CD8-positive, alpha-beta memory T cell (primary cell): Measurements from ENCODE around the gene TENM4. TPM values are rescaled to one million over a fixed set of nuclear protein-coding genes. Genes with fewer than 3 reads are reported as not detected.

Experiments used
- CTCF ChIA-PET: fragments of 350-600 bp; sonication (Branson Sonifier 250); formaldehyde crosslinking; loops from one replicate; lab custom pipeline; 2021; ENCODE audit warnings: antibody characterized with exemption; lab: Charles Lee
- POLR2A ChIA-PET: fragments of 350-600 bp; sonication (Branson Sonifier 250); formaldehyde crosslinking; loops from one replicate; lab custom pipeline; 2021; ENCODE audit warnings: antibody characterized with exemption; lab: Charles Lee
- DNase-seq, 5 donors: peaks; one replicate each; pipeline versions ENCODE4 v3.0.0 to v3.0.0-alpha.2; 2020 to 2022; ENCODE audit warnings: mixed read lengths in 1 of 5
- H3K27ac ChIP-seq: one replicate; pipeline ENCODE4 v1.7.0; 2013; ENCODE audit warnings: low read depth, mild to moderate bottlenecking, low read length, moderate library complexity
- H3K27me3 ChIP-seq: 2 replicates; pipeline ENCODE4 v1.7.0; 2013; ENCODE audit warnings: low read length, mild to moderate bottlenecking; ENCODE audit not compliant: insufficient read depth, poor library complexity, severe bottlenecking
- H3K36me3 ChIP-seq: 2 replicates; pipeline ENCODE4 v1.7.0; 2013; ENCODE audit warnings: mild to moderate bottlenecking, low read length, moderate library complexity; ENCODE audit not compliant: insufficient read depth
- H3K4me1 ChIP-seq: 2 replicates; pipeline ENCODE4 v1.7.0; 2013; ENCODE audit warnings: mild to moderate bottlenecking, low read length, moderate library complexity; ENCODE audit not compliant: insufficient read depth
- H3K4me3 ChIP-seq: 2 replicates; pipeline ENCODE4 v1.7.0; 2013; ENCODE audit warnings: mild to moderate bottlenecking, low read length
- H3K9me3 ChIP-seq: 2 replicates; pipeline ENCODE4 v1.7.0; 2013; ENCODE audit warnings: mild to moderate bottlenecking, low read length
- H3K27ac Mint-ChIP-seq, 8 donors: one replicate each; pipeline ENCODE4 v1.8.0; 2020 to 2021; ENCODE audit warnings: mixed read lengths in 8 of 8, mild to moderate bottlenecking in 6 of 8, inconsistent platforms in 3 of 8, moderate library complexity in 3 of 8
- H3K27me3 Mint-ChIP-seq, 2 donors: one replicate each; pipeline ENCODE4 v1.8.0; 2020 to 2021; ENCODE audit warnings: mixed read lengths in 2 of 2, mild to moderate bottlenecking in 1 of 2, moderate library complexity in 1 of 2
- H3K36me3 Mint-ChIP-seq, 3 donors: one replicate each; pipeline ENCODE4 v1.8.0; 2020 to 2021; ENCODE audit warnings: mixed read lengths in 3 of 3, inconsistent platforms in 1 of 3, mild to moderate bottlenecking in 1 of 3
- H3K4me1 Mint-ChIP-seq, 3 donors: one replicate each; pipeline ENCODE4 v1.8.0; 2020 to 2021; ENCODE audit warnings: mixed read lengths in 3 of 3, inconsistent platforms in 1 of 3, mild to moderate bottlenecking in 1 of 3
- H3K4me3 Mint-ChIP-seq, 7 donors: one replicate each; pipeline ENCODE4 v1.8.0; 2020 to 2021; ENCODE audit warnings: mixed read lengths in 7 of 7, mild to moderate bottlenecking in 6 of 7, moderate library complexity in 4 of 7, inconsistent platforms in 2 of 7
- H3K9me3 Mint-ChIP-seq, 5 donors: one replicate each; pipeline ENCODE4 v1.8.0; 2020 to 2022; ENCODE audit warnings: mixed read lengths in 5 of 5, mild to moderate bottlenecking in 3 of 5, moderate library complexity in 2 of 5, inconsistent platforms in 1 of 5
- polyA plus RNA-seq: library from polyadenylated mRNA; unstranded; fragments of 300-500 nt; fragmentation: Illumina TruSeq; gene quantifications from one replicate; pipeline ENCODE4 v1.2.3, GENCODE V29; 2021
- total RNA-seq, 2 experiments: library from RNA; stranded (reverse); gene quantifications; one replicate each; pipeline ENCODE4 v1.2.3, GENCODE V29; 2021

Gene TENM4
- total and polyA plus RNA-seq, 3 experiments from 2014 or later: not detected

DNA sequence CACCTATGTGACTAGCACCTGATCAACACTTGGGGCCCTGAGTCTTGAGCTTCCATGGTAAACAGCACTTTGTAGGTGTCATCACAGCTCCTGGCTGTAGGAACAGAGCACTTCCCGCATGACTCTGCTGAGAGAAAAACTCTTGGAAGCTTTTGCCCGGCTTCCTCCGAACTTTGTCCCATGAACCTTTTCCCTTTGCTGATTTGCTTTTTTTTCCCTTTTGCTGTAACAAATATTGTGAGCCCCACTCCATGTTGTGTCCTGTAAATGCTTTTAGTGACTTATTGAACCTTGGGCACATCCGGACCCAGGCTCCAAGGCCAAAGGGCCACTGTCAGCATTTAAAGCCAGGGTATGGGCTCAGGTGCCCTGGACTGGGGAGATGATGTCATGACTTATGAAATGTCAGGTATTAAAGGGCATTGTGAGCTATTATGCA lies 391.1 kb downstream of the TENM4 start:
- Mint-ChIP-seq H3K4me1 (no peaks in the 10 kb centered on the region), H3K27ac (no peak overlapping the region), H3K4me3 (no peak overlapping the region), H3K27me3 (peaks cover 6 to 7% of the 10 kb centered on the region in 2 donors), H3K36me3 (no peaks in the 10 kb centered on the region), H3K9me3 (peaks cover 0 to 2% (median 0%) of the 10 kb centered on the region in 5 donors)
- ChIA-PET POLR2A (no interaction called here), CTCF (no interaction called here)
- no peak for DNase-seq
- no peak overlapping the region for H3K4me3 ChIP-seq
- H3K36me3 ChIP-seq: no peaks in the 10 kb centered on the region
- no peaks in the 10 kb centered on the region for H3K4me1 ChIP-seq
- no peaks in the 10 kb centered on the region for H3K9me3 ChIP-seq
- no peak overlapping the region for H3K27ac ChIP-seq
- no peaks in the 10 kb centered on the region for H3K27me3 ChIP-seq

DNA sequence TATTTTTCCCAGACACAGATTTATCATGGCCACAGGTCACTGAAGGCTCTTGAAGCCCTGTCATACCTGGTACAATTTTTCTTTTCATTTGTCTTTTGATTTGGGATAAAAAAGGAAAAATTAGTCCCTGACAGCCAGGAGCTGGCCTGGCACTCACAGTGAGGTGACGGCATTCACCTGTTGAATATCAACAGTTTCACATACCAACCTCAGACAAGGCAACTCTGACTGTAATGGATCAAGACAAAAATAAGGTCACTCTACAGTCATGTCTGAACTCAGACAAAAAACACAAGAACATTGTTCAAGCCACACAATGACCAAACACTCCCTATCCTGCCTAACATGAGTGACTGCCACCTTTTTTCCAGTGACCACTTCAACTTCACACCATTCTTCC lies 392.9 kb downstream of the TENM4 start:
- Mint-ChIP-seq H3K4me1 (no peaks in the 10 kb centered on the region), H3K27me3 (peaks cover 6 to 7% of the 10 kb centered on the region in 2 donors), H3K36me3 (no peaks in the 10 kb centered on the region), H3K4me3 (no peak overlapping the region), H3K9me3 (peaks cover 0 to 2% (median 0%) of the 10 kb centered on the region in 5 donors), H3K27ac (no peak overlapping the region)
- CTCF ChIA-PET: no interaction called here
- no peak for DNase-seq
- POLR2A ChIA-PET: no interaction called here
- Histone ChIP-seq H3K27me3 (no peaks in the 10 kb centered on the region), H3K27ac (no peak overlapping the region), H3K9me3 (no peaks in the 10 kb centered on the region), H3K4me3 (no peak overlapping the region), H3K36me3 (no peaks in the 10 kb centered on the region), H3K4me1 (no peaks in the 10 kb centered on the region)

DNA sequence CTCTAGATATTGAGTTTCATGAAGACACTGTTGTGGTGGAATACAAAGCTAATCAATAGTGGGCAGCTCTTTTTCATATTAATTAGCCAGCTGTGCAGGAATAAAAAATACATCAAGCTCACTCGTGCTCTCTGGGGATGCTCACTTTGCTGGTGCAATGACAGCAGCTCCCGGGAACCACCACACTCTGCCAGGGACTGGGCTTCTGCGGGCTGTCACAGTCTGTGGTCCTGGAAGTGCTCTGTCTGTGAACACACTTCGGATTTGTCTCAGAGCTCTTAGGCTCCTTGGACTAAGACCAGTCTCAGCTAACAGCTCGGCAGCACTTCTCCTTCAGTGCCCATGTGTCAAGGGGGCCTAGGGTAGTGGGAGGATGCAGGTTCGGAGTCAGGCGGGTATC lies 393.5 kb downstream of the TENM4 start:
- no peaks in the 10 kb centered on the region for H3K9me3 ChIP-seq
- DNase-seq: no peak
- H3K36me3 ChIP-seq: no peaks in the 10 kb centered on the region
- H3K27ac ChIP-seq: no peak overlapping the region
- Mint-ChIP-seq H3K27me3 (peaks cover 6 to 7% of the 10 kb centered on the region in 2 donors), H3K4me3 (no peak overlapping the region), H3K36me3 (no peaks in the 10 kb centered on the region), H3K9me3 (peaks cover 0 to 7% (median 0%) of the 10 kb centered on the region in 5 donors), H3K4me1 (no peaks in the 10 kb centered on the region), H3K27ac (no peak overlapping the region)
- POLR2A ChIA-PET: no interaction called here
- CTCF ChIA-PET: no interaction called here
- no peak overlapping the region for H3K4me3 ChIP-seq
- no peaks in the 10 kb centered on the region for H3K27me3 ChIP-seq
- no peaks in the 10 kb centered on the region for H3K4me1 ChIP-seq

DNA sequence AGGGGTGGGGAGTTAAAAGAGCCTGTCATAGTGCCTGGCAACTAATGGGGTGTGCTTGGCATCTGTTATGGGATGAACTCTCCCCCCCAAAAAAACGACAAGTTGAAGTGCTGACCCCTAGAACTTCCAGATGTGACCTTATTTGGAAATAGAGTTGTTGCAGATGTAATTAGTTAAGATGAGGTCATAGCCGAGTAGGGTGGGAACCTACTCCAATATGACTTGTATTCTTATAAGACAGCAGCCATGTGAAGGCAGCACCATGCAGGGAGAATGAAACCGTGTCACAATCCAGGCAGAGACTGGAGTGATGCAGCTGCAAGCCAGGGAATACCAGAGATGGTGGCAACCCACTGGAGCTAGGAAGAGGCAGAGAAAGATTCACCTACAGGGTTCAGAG lies 394.5 kb downstream of the TENM4 start:
- DNase-seq: no peak
- peaks cover 0 to 7% (median 0%) of the 10 kb centered on the region in 5 donors for H3K9me3 Mint-ChIP-seq
- H3K36me3 ChIP-seq: no peaks in the 10 kb centered on the region
- H3K36me3 Mint-ChIP-seq: no peaks in the 10 kb centered on the region
- H3K4me1 ChIP-seq: no peaks in the 10 kb centered on the region
- no peak overlapping the region for H3K4me3 Mint-ChIP-seq
- no peak overlapping the region for H3K27ac Mint-ChIP-seq
- CTCF ChIA-PET: no interaction called here
- no peaks in the 10 kb centered on the region for H3K27me3 ChIP-seq
- POLR2A ChIA-PET: no interaction called here
- H3K4me1 Mint-ChIP-seq: no peaks in the 10 kb centered on the region
- peaks cover 6 to 7% of the 10 kb centered on the region in 2 donors for H3K27me3 Mint-ChIP-seq
- no peaks in the 10 kb centered on the region for H3K9me3 ChIP-seq
- H3K27ac ChIP-seq: no peak overlapping the region
- no peak overlapping the region for H3K4me3 ChIP-seq

DNA sequence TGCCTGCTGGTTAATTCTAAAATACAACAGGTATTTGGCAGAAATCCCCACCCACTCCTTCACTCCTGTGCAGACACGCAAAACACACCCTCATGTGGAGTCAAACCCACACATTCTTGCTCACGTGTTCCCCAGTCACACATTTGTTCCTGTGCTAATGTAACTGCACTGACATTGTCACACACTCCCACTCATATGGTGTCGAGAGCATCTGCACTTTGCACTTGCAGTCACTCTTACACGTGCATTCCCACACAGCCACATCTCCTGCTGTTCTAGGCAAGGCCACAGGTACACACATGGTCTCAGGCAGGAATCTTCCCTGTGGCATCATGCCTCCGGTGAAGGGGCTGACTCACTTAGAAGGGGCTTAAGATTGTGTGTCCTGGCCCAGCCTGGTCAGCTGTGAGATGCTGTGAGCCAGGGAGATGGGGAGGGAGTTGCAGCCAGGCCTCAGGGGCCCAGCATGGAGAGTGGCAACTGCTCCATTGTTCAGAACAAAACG lies 395.0 kb downstream of the TENM4 start:
- Mint-ChIP-seq H3K9me3 (peaks cover 0 to 7% (median 0%) of the 10 kb centered on the region in 5 donors), H3K4me3 (no peak overlapping the region), H3K27me3 (peaks cover 6 to 7% of the 10 kb centered on the region in 2 donors), H3K27ac (no peak overlapping the region), H3K4me1 (no peaks in the 10 kb centered on the region), H3K36me3 (no peaks in the 10 kb centered on the region)
- CTCF ChIA-PET: no interaction called here
- no peak overlapping the region for H3K27ac ChIP-seq
- no peak overlapping the region for H3K4me3 ChIP-seq
- H3K9me3 ChIP-seq: no peaks in the 10 kb centered on the region
- POLR2A ChIA-PET: no interaction called here
- H3K27me3 ChIP-seq: no peaks in the 10 kb centered on the region
- H3K4me1 ChIP-seq: no peaks in the 10 kb centered on the region
- no peak for DNase-seq
- H3K36me3 ChIP-seq: no peaks in the 10 kb centered on the region

DNA sequence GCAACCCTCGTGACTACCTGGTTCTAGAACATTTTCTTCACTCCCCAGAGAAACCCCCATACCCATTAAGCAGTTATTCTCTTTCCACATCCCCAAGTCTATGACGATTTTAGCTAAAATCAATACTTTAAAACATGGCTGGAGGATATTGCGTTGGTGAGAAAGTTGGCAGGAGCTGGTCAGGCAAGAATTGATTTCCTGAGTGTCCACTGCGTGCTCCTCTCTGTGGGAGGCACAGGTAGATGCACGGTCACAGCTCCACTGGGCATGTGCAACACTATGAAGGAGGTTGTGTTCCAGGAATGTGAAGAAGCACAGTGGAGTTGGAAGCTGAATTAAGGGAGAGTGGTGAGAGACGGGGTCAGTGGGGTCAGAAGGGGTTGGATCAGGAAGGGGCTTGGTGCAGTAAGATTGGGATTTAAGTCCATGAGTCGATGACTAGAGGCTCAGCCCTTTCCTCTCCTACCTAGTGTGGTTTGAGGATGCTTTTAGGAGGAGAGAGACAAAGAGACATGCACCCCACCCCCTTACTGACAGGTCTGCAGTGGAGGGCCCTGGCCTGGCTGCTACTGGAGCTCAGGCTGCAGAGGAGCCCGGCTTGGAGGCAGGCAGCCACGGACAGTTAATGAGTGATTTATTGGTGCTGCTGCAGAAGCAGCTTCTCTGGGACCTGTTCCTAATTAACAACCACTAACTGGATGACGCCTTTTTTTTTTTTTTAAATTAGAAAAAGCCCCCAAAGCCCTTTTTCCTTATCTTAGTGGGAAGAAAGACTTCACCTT lies 395.6 kb downstream of the TENM4 start:
- ChIA-PET CTCF (no interaction called here), POLR2A (no interaction called here)
- Mint-ChIP-seq H3K9me3 (peaks cover 0 to 7% (median 0%) of the 10 kb centered on the region in 5 donors), H3K27ac (no peak overlapping the region), H3K36me3 (no peaks in the 10 kb centered on the region), H3K4me1 (no peaks in the 10 kb centered on the region), H3K27me3 (peaks cover 4 to 7% of the 10 kb centered on the region in 2 donors), H3K4me3 (no peak overlapping the region)
- H3K9me3 ChIP-seq: no peaks in the 10 kb centered on the region
- H3K4me1 ChIP-seq: no peaks in the 10 kb centered on the region
- no peaks in the 10 kb centered on the region for H3K36me3 ChIP-seq
- H3K27ac ChIP-seq: no peak overlapping the region
- no peak for DNase-seq
- H3K27me3 ChIP-seq: no peaks in the 10 kb centered on the region
- H3K4me3 ChIP-seq: no peak overlapping the region

DNA sequence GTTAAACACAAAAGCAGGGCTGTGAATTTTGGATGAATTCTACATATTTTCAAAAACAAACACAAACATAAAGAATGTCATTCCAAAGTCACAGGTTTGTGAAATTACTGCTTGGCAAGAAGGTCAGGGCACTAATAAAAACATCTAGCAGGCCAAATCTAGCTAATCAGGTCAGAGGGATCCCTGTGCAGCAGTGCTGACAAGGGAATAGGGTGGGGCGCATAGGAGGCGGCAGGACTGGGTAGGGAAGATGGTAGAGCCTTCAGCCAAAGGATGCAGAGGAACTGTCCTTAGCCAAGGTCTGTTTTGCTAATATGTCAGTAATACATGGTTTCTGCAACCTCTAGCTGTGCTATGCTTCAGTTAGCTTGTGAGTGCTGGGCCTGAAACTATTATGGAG lies 396.6 kb downstream of the TENM4 start:
- H3K36me3 Mint-ChIP-seq: no peaks in the 10 kb centered on the region
- H3K27me3 Mint-ChIP-seq: peaks cover 2 to 7% of the 10 kb centered on the region in 2 donors
- H3K4me1 ChIP-seq: no peaks in the 10 kb centered on the region
- POLR2A ChIA-PET: no interaction called here
- no peak overlapping the region for H3K4me3 Mint-ChIP-seq
- CTCF ChIA-PET: no interaction called here
- DNase-seq: no peak
- H3K4me3 ChIP-seq: no peak overlapping the region
- no peaks in the 10 kb centered on the region for H3K27me3 ChIP-seq
- H3K4me1 Mint-ChIP-seq: no peaks in the 10 kb centered on the region
- H3K9me3 Mint-ChIP-seq: peaks cover 0 to 7% (median 0%) of the 10 kb centered on the region in 5 donors
- H3K36me3 ChIP-seq: no peaks in the 10 kb centered on the region
- no peaks in the 10 kb centered on the region for H3K9me3 ChIP-seq
- no peak overlapping the region for H3K27ac ChIP-seq
- no peak overlapping the region for H3K27ac Mint-ChIP-seq

DNA sequence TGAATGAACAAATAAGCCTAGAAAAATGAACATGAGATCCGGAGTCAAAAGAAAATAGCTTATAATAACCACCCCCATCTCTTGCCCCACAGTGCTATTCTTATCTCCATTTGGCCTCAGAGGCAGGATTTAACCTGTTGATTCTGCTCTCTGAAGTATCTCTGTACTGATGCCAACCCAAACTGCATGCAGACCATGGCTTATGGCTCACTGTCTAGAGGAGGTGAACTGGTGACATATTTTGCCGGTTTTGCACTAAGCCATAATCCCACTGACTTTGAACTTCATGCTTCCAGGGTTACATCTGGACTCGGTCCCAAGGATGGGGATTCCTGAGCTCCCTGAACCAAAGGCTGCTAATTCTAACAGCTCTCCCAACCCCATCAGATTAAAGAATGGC lies 397.1 kb downstream of the TENM4 start:
- Mint-ChIP-seq H3K4me1 (no peaks in the 10 kb centered on the region), H3K9me3 (peaks cover 0 to 7% (median 0%) of the 10 kb centered on the region in 5 donors), H3K36me3 (no peaks in the 10 kb centered on the region), H3K27me3 (peaks cover 0 to 7% of the 10 kb centered on the region in 2 donors), H3K27ac (no peak overlapping the region), H3K4me3 (no peak overlapping the region)
- Histone ChIP-seq H3K4me1 (no peaks in the 10 kb centered on the region), H3K4me3 (no peak overlapping the region), H3K36me3 (no peaks in the 10 kb centered on the region), H3K9me3 (no peaks in the 10 kb centered on the region), H3K27me3 (no peaks in the 10 kb centered on the region), H3K27ac (no peak overlapping the region)
- POLR2A ChIA-PET: no interaction called here
- no peak for DNase-seq
- CTCF ChIA-PET: no interaction called here
